GM18511 (cell line): ENCODE results near the gene MYH9.
A peak's percentile ranks its signal among the peaks of the same experiment; 100 is the strongest.
"Not testable (repeated sequence)": the region's sequence is repeated elsewhere in the genome, so short reads cannot be mapped to it uniquely, and the experiment has no call there.

Source experiments
- ATAC-seq: cut with Tn5 transposase; IDR thresholded peaks from one replicate; pipeline ENCODE4 v1.9.1; 2021; ENCODE audit warnings: mild to moderate bottlenecking, moderate library complexity; ENCODE audit not compliant: unreplicated experiment

Gene MYH9

DNA sequence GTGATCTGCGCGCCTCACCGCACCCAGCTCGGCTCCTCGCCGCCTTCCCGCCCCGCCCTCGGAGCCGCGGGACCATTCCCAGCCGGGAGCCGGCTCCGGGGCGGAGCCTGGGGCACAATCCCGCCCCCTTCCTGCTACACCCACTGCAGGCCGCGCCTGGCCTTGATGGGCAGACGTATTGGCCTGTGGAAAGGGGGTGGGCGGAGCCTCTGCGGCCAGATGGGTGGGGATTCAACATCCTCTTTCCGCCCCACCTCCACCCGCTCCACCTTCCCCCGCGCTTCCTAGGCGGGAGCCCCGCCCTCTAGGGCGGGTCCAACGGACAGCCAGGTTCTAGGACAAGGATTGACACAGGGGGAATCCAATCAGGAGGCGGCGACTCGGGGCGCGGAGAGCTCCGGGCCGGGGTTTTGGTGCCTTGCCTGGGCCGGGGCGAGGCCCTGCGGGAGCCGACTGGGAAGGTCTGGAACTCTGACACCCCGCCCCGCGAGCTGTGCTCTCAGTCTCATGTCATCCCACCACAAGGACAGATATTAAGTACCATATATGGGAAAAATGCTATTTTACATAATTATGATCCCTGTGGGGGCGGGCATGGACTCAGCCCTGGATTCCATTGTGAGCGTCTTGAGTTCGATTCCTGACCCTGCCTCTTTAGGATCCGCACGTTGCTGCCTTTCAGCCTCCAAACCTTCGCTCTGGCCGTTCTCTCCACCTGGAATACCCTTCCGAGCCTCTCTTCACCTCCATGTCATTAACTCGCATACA is at the start of gene MYH9:
TSS of gene MYH9 (minus strand) at position 9 of the 768 bp plus-strand sequence. CDS start 38,731 bp downstream, outside the sequence.
- peak; percentile 73 for ATAC-seq

- no peak for ATAC-seq
Observed at GRCh38 chr22:36435516-36436415, 48.0 kb upstream of the MYH9 start.

GRCh38 chr22:36433318-36434231 is 45.8 kb upstream of the MYH9 start:
- no peak for ATAC-seq

- no peak for ATAC-seq
Observed at GRCh38 chr22:36432592-36433317, 45.0 kb upstream of the MYH9 start.

DNA sequence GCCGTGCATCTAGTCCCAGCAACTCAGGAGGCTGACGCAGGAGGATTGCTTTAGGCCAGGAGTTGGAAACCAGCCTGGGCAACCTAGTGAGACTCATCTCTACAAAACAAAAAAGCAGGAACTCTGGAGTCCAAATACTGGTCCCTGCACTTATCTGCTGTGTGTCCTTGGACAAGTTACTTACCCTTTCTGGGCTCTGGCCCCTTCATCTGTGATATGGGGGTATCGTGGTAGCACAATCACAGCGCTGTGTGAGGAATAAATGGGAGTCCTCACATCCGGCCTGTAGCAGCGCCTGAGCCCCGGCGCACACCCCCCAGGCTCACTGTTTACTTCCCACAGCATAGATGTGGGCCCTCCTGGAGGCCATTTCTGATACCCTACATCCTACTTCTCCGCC is 44.2 kb upstream of the MYH9 start:
- no peak for ATAC-seq

GRCh38 chr22:36430863-36431262 is 43.1 kb upstream of the MYH9 start:
- no peak for ATAC-seq

GRCh38 chr22:36427952-36428351 is 40.2 kb upstream of the MYH9 start:
- ATAC-seq, result not testable (repeated sequence)

DNA sequence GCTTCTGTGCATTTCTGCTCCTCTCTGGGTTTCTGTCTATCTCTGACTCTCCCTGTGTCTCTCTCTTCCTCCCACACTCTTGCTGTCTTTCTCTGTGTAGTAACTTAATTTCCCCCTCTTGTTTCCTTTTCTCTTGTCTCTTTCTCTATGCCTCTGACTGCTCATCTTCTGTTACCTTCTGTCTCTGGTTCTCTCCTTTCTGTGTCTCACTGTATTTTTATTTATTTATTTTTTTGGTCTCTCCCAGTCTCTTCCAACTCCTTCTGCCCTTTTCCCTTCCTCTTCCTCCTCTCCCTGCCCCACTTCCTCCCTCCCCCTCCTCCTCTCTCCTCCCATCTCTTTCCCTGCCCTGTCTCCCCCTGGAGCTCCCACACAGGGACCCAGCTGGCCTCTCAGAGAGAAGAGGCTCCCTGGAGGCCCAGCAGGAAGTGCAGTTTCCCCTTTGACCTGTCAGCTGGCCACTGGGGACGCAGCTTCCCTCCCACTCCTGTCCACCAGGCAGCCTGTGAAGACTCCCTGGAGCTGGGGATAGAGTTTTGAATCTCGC is 38.3 kb upstream of the MYH9 start:
- no peak for ATAC-seq

- no peak for ATAC-seq
Observed at GRCh38 chr22:36424901-36425579, 37.3 kb upstream of the MYH9 start.

GRCh38 chr22:36424466-36424865 is 36.7 kb upstream of the MYH9 start:
- not testable (repeated sequence) for ATAC-seq

DNA sequence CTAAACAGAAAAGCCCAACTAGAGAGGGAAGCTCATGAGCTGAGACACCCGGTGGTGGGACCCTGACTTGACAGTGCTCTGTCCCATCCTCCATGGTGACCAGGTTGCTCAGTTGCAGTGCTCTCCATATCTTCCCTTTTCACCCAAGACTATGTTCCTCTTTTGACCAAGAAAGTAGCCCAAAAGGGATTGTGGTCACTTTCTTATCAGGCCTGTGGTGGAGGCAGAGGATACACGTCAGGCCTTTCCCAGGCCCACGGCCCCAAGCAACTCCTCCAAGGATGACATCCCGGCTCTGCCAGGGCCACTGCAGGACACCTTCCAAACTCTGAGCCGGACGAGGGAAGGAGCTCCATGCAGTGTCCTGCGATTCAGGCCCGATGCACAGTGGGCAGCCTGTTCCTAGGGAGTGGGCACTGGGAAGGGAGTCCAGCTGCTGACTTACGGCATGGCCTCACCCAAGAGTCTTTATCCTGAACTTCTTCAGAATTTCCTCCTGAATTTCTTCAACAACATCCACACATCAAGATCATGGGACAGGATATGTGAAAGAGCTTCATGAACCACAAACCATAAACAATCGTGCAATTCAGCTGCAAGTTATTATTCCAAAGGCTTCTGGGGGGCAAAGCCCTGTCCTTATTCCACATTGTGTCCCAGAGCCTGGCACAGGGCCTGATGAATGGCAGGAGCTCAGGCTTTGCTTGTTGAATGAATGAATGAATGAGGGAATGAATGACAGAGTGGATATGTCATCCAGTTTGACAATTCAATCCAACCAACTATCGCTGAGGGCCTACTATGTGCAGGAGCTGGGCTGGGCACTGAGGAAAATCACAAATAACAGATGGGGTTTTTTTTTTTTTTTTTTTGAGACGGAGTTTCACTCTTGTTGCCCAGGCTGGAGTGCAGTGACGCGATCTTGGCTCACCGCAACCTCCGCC is 36.0 kb upstream of the MYH9 start:
- no peak for ATAC-seq

DNA sequence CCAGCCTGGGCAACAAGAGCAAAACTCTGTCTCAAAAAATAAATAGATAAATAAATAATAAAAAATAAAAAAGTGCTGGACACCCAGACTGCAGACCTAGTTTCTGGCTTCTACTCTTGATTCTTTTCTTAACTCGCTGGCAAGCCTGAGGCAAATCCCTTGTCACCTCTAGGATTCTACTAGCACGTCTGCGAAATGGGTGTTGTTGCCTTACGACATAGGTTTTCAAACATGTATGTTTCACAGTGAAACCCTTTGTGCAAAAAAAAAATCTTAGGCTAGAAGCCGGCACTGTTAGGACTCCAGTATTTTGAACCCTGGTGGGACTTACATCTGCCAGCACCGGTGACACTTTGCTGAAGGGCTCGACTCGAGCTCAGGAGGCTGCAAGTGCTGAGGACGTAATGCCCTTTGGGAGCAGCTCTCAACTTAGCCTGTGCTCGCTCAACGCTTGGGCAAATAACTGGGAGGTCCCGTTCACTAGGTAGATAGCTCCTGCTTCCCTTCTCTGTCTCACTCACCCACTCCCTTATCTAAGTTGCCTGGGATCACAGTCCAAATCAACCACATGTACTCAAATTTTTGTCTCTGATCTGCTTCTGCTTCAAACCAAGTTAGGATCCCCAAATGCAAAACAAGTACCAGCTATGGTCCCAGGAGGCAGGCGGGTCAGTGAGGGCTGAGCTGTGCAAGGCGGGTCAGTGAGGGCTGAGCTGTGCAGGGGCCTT is 34.7 kb upstream of the MYH9 start:
- no peak for ATAC-seq

DNA sequence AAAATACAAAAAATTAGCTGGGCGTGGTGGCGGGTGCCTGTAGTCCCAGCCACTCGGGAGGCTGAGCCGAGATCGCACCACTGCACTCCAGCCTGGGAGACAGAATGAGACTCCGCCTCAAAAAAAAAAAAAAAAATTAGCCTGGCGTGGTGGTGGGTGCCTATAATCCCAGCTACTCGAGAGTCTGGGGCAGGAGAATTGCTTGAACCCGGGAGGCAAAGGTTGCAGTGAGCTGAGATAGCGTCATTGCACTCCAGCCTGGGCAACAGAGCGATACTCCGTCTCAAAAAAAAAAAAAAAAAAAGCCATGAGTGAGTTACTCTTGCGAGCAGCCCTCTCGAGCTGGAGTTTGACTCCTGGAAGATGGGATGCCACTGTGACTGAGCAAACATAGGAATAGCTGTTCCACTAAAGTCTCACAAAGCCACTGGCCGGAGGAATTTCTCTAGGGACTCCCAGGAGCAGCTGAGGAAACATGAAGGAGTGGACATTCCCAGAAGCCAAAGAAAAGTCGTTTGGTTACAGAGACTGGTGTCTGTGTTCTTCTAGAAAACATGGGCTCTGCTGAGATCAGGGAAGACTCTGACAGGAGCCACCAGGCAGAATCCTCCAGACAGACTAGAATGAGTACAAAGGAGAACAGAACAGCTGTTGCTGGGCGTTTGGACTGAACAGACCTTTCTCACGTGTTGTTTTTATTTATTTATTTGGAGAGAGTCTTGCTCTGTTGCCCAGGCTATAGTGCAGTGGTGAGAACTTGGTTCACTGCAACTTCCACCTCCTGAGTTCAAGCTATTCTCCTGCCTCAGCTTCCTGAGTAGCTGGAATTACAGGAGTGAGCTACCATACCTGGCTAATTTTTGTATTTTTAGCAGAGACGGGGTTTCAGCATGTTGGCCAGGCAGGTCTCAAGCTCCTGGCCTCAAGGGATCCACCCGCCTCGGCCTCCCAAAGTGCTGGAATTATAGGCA is 32.4 kb upstream of the MYH9 start:
- ATAC-seq, result no peak

DNA sequence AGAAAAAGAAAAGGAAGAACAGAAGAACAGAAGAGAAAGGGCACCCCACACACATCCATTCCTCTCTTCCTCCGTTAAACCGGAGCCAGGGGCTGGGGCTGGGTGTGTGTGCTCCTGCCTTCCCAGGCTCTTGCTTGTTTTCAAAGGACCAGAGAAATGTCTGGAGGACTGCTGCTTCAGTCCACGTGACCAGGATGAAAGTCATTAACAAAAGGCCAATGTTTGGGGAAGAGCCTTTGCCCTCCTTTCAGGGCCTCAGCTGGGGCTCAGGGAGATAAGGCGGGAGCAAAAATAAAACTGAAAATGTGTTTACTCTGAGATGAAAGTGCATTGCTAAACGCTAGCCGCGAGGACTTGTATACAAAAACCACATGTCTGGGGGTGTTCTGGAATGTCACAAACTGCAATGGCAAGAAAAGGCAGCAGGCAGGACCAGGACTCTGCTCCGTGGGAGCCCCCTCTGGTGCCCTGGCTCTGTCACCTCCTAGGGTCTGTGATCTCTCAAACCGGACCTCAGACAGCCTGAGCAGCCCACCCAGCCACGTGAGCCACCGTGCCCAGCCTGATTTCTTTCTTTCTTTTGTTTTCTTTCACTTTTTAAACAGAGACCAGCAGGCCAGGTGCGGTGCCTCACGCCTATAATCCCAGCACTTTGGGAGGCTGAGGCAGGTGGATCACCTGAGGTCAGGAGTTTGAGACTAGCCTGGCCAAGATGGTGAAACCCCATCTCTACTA is 31.6 kb upstream of the MYH9 start:
- no peak for ATAC-seq

GRCh38 chr22:36417281-36417686 is 29.5 kb upstream of the MYH9 start:
- ATAC-seq, result no peak
